ENCODE results near the gene APOL6.

Gene APOL6

DNA sequence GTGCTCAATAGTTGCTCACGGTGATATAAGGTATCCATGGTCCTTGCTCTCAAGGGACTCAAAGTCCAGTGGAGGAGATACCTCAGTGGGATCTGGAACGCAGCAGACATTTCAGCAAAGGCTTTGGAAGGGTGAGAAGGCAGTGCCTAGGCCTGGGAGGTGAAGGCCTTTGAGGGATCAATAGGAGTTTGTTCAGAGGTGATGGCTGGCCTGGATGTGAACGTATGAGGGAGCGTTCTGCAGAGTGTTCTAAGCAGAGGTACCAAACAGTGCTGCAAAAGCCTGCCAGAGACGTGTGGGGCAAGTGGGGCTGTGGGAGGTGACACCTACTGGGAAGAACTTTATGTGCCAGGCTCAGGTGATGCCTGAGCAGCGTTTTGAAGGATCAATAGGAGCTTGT, 23.7 kb upstream of the APOL6 start:
- TF ChIP-seq CTCF (conservative IDR thresholded peaks at IDR 0.05; ENCODE audit: low read depth, low read length): no peak
- DNase-seq (ENCODE audit: low read depth): no peak
- H3K4me3 ChIP-seq (ENCODE audit: low read depth, low read length): no peak overlapping the region

DNA sequence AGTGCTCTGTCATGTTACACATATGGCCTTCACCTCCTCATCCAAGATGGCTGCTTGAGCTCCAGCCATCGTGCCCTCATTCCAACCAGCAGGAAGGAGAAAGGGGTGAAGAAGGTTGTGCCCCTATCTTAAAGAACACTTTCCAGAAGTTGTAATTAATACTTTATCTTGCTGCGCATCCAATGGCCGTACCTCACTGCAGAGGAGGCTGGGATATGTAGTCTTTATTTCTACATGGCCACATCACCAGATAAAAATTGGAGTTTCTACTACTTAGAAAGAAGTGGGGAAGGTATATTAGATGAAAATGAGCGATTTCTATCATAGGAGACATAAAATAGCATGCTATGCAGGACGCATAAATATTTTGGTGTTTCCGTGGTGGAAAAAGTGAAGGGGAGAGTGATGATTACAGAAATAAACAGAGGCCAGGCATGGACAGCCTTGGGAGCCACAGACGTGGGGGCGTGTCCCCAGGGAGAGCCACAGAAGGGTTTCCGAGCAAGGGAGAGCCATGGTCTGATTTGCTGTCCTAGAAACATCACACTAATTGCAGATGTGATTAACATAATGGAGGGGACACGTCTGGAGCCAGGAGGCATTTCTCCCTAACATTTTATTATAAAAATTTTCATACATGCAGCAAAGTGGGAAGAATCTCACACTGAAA, 22.3 kb upstream of the APOL6 start:
- no peak overlapping the region for H3K4me3 ChIP-seq (ENCODE audit: low read depth, low read length)
- DNase-seq (ENCODE audit: low read depth): no peak
- TF ChIP-seq CTCF (conservative IDR thresholded peaks at IDR 0.05; ENCODE audit: low read depth, low read length): no peak

GRCh38 chr22:35627267-35628041, 20.8 kb upstream of the APOL6 start:
- peak; percentile 64 for TF ChIP-seq CTCF (conservative IDR thresholded peaks at IDR 0.05; ENCODE audit: low read depth, low read length)
- peak overlapping the region; percentile 62 for H3K4me3 ChIP-seq (ENCODE audit: low read depth, low read length)
- DNase-seq (ENCODE audit: low read depth): peak; percentile 91

DNA sequence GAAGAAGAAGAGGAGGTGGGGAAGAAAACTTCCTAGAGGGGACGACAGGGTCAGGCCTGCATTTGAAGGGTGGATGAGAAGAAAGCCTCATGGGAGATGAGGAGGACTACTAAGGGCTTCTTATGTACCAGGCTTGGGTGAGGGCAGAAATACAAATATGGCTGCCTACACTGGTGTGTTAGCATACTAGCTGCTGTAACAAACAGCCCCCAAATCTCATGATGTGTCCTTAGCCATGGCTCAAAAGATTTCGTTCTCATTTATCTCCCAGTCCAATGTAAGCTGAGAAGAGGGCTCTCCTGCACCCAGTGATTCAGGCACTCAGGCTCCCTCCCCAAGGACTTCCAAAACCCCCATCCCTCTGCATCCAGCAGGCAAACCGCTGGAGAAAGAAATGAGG, 19.5 kb upstream of the APOL6 start:
- no peak for DNase-seq (ENCODE audit: low read depth)
- H3K4me3 ChIP-seq (ENCODE audit: low read depth, low read length): no peak overlapping the region
- TF ChIP-seq CTCF (conservative IDR thresholded peaks at IDR 0.05; ENCODE audit: low read depth, low read length): no peak

DNA sequence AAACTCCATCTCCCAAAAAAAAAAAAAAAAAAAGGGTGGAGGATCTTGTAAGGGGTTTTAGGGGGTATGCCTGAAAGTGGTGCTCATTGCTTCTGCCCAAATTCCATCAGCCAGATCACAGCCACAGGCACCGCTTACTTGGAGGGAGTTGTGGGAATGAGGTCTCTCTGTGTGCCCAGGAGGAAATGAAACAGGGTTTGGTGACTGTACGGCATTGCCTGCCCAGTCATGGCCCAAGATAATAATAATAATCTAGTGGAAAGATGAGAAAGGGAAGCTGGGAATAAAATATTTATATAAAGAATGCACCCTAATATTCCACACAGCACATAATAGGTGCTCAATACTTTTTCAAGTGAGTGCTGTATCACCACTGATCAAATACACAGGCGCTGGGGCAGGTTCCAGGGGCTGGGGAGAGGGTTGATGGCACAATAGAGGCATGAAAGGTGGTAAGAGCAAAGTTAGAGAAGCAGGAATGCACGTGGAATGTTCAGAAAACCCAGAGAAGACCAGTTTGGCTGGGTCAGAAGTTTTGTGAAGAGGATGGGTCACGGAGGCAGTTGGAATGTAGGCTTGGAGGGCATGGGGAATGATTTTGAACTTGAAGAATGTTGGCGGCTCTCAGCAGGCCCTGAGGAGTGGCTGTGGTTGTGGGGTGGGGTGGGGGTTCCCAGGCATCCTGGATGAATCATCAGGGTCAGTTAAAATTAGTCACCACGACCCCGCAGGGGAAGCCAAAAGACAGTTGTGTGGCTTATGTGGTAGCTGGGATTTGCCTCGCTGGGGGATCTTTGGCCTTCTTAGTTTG, 18.6 kb upstream of the APOL6 start:
- H3K4me3 ChIP-seq (ENCODE audit: low read depth, low read length): no peak overlapping the region

DNA sequence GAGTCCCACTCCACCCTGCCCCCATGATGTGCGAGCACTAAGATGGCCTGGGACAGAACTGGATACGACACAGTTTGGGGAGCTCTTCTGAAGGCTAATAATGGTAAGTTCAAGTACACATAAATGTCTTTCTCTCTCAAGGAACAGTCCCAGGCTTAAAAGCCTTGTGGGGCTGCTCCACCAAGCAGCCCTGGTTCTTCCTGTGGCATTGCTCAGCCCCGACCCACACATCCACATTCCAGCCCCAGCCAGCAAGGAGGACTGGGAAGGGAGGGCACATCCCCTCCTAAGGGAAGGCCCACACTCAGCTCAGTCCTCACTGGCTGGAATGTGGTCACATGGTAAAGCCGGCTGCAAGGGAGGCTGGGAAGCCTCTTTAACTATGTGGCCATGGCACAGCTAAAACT, 17.9 kb upstream of the APOL6 start:
- H3K4me3 ChIP-seq (ENCODE audit: low read depth, low read length): no peak overlapping the region
- DNase-seq (ENCODE audit: low read depth): peak; percentile 31
- no peak for TF ChIP-seq CTCF (conservative IDR thresholded peaks at IDR 0.05; ENCODE audit: low read depth, low read length)

More for the DNA sequence above, 18.6 kb upstream of the APOL6 start:
- TF ChIP-seq CTCF (conservative IDR thresholded peaks at IDR 0.05; ENCODE audit: low read depth, low read length): no peak
- peak; percentile 98 for DNase-seq (ENCODE audit: low read depth)

All from choroid plexus epithelial cell (primary cell).